Measurements from ENCODE around the gene LUZP2.

LUZP2 gene

GRCh38 chr11:24511511-24511910, 14.7 kb downstream of the LUZP2 start:
- H3K4me1 Mint-ChIP-seq, result peaks cover 7% of the 10 kb centered on the region
- H3K27ac Mint-ChIP-seq, result no peak overlapping the region
- no peaks in the 10 kb centered on the region for H3K27me3 Mint-ChIP-seq (ENCODE audit: low read depth)
- TF ChIP-seq, protein P1, sequence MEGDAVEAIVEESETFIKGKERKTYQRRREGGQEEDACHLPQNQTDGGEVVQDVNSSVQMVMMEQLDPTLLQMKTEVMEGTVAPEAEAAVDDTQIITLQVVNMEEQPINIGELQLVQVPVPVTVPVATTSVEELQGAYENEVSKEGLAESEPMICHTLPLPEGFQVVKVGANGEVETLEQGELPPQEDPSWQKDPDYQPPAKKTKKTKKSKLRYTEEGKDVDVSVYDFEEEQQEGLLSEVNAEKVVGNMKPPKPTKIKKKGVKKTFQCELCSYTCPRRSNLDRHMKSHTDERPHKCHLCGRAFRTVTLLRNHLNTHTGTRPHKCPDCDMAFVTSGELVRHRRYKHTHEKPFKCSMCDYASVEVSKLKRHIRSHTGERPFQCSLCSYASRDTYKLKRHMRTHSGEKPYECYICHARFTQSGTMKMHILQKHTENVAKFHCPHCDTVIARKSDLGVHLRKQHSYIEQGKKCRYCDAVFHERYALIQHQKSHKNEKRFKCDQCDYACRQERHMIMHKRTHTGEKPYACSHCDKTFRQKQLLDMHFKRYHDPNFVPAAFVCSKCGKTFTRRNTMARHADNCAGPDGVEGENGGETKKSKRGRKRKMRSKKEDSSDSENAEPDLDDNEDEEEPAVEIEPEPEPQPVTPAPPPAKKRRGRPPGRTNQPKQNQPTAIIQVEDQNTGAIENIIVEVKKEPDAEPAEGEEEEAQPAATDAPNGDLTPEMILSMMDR (IDR thresholded peaks at IDR 0.05; ENCODE audit: unreplicated experiment in 3 of 3), result no peak
- no peak overlapping the region for H3K4me3 Mint-ChIP-seq
- H3K9me3 Mint-ChIP-seq, result no peaks in the 10 kb centered on the region
- H3K36me3 Mint-ChIP-seq (ENCODE audit: low read depth), result no peaks in the 10 kb centered on the region

DNA sequence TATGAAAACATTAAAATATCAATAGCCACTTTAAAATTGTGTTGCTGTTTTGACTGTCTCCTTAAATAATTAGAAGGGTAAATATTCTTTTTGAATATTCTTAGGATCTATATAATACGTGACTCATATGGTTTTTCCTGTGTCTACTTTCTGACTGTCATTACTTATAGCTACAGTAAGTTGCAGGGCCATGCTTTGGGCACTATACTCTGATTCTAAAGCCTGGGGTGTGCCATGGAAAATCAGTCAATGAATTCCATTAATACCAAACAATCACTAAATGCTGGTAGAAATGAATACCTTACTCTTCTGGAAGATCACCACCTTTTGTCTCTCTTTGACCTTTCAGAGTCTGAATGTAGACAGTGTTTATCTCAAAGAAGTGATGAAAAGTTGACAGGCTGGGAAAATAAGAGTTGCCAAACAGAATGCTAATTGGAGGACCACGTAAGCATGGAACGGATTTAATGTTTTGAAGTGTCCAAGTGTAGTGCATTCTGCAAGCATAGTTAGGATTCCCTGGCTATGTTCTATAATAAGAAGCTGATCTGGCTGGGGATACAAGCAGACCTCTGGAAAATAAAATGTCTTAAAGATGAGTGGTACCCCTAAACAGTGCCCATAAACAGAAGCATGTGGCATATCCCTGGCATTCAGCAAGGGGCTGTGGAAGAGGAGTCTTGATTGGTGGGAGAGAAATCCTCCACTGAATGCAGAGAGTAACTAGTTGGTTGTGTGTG, 16.8 kb downstream of the LUZP2 start:
- Mint-ChIP-seq H3K27ac (peak overlapping the region in 1 of 3 experiments; percentile 4), H3K9me3 (no peaks in the 10 kb centered on the region), H3K27me3 (ENCODE audit: low read depth) (no peaks in the 10 kb centered on the region), H3K4me3 (no peak overlapping the region), H3K36me3 (ENCODE audit: low read depth) (no peaks in the 10 kb centered on the region), H3K4me1 (peaks cover 10% of the 10 kb centered on the region)
- TF ChIP-seq, protein P1 (IDR thresholded peaks at IDR 0.05; ENCODE audit: unreplicated experiment in 3 of 3), result no peak

DNA sequence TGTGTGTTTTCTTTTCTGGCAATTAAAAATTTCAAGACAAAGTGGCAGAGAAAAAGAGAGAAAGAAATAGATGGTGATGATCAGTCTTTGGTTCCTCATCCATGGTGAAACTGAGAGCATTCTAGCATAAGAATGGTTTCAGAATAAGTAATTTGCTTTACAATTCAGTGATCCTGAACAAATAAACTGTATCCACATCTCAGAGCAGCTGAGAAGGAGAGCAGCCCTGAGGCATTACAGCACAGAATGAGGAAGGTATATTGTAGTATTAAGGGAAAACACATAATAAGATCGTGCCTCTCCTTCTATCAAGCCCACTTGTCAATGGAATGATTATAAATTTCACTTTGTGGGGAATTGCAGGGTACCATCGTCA, 17.4 kb downstream of the LUZP2 start:
- H3K9me3 Mint-ChIP-seq, result no peaks in the 10 kb centered on the region
- H3K4me1 Mint-ChIP-seq, result peaks cover 10% of the 10 kb centered on the region
- H3K27ac Mint-ChIP-seq, result peak overlapping the region in 1 of 3 experiments; percentile 4
- H3K27me3 Mint-ChIP-seq (ENCODE audit: low read depth), result no peaks in the 10 kb centered on the region
- H3K36me3 Mint-ChIP-seq (ENCODE audit: low read depth), result no peaks in the 10 kb centered on the region
- no peak overlapping the region for H3K4me3 Mint-ChIP-seq
- TF ChIP-seq, protein P1 (IDR thresholded peaks at IDR 0.05; ENCODE audit: unreplicated experiment in 3 of 3), result no peak

DNA sequence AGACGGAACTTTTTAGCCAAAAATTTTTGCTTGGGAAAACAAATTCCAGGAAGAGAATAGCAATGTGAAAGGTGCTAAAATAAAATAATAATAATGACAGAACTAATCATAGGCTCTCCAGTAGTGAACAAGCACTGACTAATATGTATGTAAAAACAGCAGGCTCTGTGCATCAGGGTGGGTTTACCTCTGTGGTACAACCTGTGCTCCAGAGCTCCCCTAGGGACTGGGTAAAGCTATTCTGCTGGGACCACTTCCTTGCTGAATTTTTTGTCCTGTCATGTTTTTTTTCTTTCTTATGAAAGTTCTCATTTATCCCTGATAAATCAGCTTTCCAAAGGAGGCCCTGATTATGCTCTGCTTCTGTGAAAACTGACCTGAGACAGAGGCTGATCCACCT, 18.8 kb downstream of the LUZP2 start:
- H3K4me3 Mint-ChIP-seq, result no peak overlapping the region
- no peaks in the 10 kb centered on the region for H3K27me3 Mint-ChIP-seq (ENCODE audit: low read depth)

GRCh38 chr11:24516638-24517037, 19.8 kb downstream of the LUZP2 start:
- peaks cover 10% of the 10 kb centered on the region for H3K4me1 Mint-ChIP-seq
- H3K9me3 Mint-ChIP-seq, result no peaks in the 10 kb centered on the region
- H3K4me3 Mint-ChIP-seq, result no peak overlapping the region
- no peak overlapping the region for H3K27ac Mint-ChIP-seq
- H3K36me3 Mint-ChIP-seq (ENCODE audit: low read depth), result no peaks in the 10 kb centered on the region
- TF ChIP-seq, protein P1 (IDR thresholded peaks at IDR 0.05; ENCODE audit: unreplicated experiment in 3 of 3), result no peak
- no peaks in the 10 kb centered on the region for H3K27me3 Mint-ChIP-seq (ENCODE audit: low read depth)

More for the DNA sequence above, 18.8 kb downstream of the LUZP2 start:
- Mint-ChIP-seq H3K4me1 (peaks cover 10% of the 10 kb centered on the region), H3K27ac (no peak overlapping the region), H3K36me3 (ENCODE audit: low read depth) (no peaks in the 10 kb centered on the region), H3K9me3 (no peaks in the 10 kb centered on the region)
- TF ChIP-seq, protein P1 (IDR thresholded peaks at IDR 0.05; ENCODE audit: unreplicated experiment in 3 of 3), result no peak

GRCh38 chr11:24521601-24522000, 24.7 kb downstream of the LUZP2 start:
- no peaks in the 10 kb centered on the region for H3K9me3 Mint-ChIP-seq
- no peaks in the 10 kb centered on the region for H3K36me3 Mint-ChIP-seq (ENCODE audit: low read depth)
- no peaks in the 10 kb centered on the region for H3K27me3 Mint-ChIP-seq (ENCODE audit: low read depth)
- peaks cover 6% of the 10 kb centered on the region for H3K4me1 Mint-ChIP-seq
- TF ChIP-seq, protein P1 (IDR thresholded peaks at IDR 0.05; ENCODE audit: unreplicated experiment in 3 of 3), result no peak
- peak overlapping the region in 1 of 3 experiments; percentile 40 for H3K27ac Mint-ChIP-seq
- H3K4me3 Mint-ChIP-seq, result no peak overlapping the region
